ENCODE data around the gene ISCU.

Gene ISCU

DNA sequence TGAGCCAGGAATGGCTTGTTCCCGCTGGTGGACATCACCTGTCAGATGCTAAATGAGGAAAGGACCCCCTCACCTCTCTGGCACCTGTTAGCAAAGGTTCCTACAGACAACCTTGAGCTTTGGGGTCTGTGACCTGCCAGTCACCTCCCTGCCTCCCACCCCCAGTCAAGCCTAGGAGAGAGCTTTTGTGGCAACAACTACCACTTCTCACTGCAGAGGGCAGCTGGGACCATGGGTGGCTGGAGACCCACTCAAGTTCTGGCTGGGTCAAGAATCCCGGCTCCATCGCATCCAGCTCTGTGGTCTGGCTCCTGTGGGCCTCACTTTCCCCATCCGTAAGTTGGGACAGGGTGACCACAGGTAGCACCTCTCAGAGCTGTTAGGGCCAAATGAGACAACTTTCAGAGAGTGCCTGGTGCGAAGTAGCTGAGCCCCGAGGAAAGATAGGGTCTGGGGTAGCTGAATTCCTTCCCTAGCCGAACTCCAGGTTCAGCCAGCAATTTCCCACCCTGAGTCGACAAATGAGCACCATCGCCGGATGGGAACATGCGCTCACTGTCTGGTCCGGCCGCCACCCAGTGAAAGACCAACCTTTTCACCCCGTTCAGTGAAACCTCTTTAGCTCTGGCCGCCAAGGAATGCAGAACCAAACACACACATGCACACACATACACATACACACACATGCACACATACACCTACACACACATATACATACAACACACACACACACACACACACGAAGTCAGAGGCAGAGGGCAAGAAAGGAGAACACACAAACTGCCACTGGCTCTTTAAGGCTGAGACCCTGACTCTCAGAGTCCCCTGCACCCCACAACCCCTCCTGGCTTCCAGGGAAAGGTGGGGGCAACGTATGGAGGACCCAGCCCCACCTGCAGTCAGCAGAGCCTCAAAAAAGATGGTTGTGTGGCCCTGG is 33.6 kb downstream of the ISCU start:
- ATAC-seq, result no peak
- TF ChIP-seq ESRRG (CRISPR knock-in tag; IDR thresholded peaks at IDR 0.05), result no peak
- TF ChIP-seq PPARA (CRISPR knock-in tag; IDR thresholded peaks at IDR 0.05; ENCODE audit: borderline replicate concordance), result no peak

DNA sequence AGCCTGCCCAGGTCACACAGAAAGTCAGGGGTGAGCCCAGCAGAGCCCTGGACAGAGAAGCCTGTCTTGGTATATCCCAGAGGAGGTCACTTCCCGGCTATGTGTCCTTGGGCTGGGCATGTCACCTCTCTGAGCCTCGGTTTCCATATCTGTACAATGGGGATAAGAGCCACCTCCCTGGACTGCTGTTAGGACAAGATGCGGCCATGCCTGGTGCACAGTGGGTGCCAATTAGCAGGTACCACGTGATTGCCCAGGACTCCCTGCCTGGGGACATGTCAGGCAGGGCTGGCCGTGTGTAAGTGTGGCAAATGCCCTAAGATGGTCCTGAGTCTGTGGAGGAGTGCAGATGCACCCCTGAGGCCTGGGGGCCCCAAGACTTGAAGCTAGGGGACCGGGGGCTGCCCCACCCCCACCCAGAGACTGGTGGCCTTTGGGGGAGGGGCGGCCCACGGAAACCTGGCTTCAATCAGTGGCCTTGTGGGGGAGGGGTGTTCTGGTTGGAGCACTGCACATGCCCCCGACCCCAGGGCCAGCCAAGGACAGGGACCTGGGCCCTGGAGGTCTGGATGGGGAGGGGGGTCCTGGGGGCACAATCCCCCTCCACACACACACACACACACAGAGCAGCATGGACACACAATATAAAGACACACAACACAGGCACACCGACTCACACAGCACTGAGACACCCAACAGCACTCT is 34.6 kb downstream of the ISCU start:
- peak; percentile 23 for ATAC-seq
- TF ChIP-seq, protein P1, sequence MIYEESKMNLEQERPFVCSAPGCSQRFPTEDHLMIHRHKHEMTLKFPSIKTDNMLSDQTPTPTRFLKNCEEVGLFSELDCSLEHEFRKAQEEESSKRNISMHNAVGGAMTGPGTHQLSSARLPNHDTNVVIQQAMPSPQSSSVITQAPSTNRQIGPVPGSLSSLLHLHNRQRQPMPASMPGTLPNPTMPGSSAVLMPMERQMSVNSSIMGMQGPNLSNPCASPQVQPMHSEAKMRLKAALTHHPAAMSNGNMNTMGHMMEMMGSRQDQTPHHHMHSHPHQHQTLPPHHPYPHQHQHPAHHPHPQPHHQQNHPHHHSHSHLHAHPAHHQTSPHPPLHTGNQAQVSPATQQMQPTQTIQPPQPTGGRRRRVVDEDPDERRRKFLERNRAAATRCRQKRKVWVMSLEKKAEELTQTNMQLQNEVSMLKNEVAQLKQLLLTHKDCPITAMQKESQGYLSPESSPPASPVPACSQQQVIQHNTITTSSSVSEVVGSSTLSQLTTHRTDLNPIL (CRISPR knock-in tag; IDR thresholded peaks at IDR 0.05; ENCODE audit: low read depth), result no peak
- TF ChIP-seq TCF4 (CRISPR knock-in tag; IDR thresholded peaks at IDR 0.05; ENCODE audit: borderline replicate concordance) (peak; percentile 15; the same call in 1 of the 2 replicates), RARB (CRISPR knock-in tag; IDR thresholded peaks at IDR 0.05) (no peak)

DNA sequence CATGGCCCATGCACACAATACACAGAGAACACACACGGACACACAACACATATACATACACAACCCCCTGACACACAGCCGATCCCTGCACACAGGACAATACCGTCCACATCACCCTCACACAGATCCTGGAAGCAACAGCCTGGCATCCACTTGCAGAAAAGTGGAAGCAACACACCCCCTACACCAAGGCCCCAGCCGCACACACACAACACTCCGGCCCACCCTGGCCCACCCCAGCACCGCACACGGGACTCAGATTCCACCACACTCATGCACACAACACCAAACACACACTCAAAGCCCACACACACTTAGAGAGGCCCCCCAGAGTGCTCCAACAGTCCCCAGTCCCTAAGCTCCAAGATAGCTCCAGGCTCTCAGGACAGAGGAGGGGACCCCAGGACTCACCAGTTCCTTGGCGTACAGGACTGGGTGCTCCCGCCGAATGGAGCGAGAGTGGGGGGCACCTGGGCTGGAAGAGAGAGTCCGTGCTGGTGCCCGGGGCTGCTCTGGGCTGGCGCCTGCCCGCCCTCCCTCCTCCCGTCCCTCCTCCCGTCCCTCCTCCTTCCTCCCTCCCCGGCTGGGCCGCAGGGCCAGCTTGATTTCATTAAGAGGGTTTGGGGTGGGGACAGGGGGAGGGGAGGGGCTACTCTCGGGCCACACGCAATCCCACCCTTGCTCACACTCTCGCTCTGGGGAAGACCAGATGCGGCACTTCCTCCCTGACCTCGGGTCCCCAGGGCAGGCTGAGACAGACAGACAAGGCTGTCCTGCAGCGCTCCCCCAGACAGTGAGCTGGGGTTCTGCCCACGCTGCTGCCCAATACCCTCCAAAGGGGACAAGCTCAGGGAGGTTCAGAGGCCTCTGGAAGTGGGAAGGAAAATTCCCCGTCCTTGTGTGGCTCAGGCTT is 35.4 kb downstream of the ISCU start, which contains the start of gene TMEM119:
TSS of gene TMEM119 (minus strand) at position 526 of the 913 bp plus-strand sequence. CDS start 5,701 bp downstream, outside the sequence.
- TF ChIP-seq ISL1 (CRISPR knock-in tag; IDR thresholded peaks at IDR 0.05) (no peak), ZFP3 (CRISPR knock-in tag; IDR thresholded peaks at IDR 0.05) (no peak), OSR1 (CRISPR knock-in tag; IDR thresholded peaks at IDR 0.05) (no peak), ZNF565 (CRISPR knock-in tag; conservative IDR thresholded peaks at IDR 0.05; ENCODE audit: low read depth) (no peak), PPARA (CRISPR knock-in tag; IDR thresholded peaks at IDR 0.05; ENCODE audit: borderline replicate concordance) (no peak), ZNF70 (CRISPR knock-in tag; IDR thresholded peaks at IDR 0.05) (no peak), TOX (CRISPR knock-in tag; IDR thresholded peaks at IDR 0.05; ENCODE audit: borderline replicate concordance) (no peak), SNAI2 (CRISPR knock-in tag; IDR thresholded peaks at IDR 0.05) (no peak), ZFP30 (CRISPR knock-in tag; IDR thresholded peaks at IDR 0.05) (no peak), ARNTL (CRISPR knock-in tag; IDR thresholded peaks at IDR 0.05; ENCODE audit: borderline replicate concordance, low read depth) (no peak), CSDC2 (CRISPR knock-in tag; IDR thresholded peaks at IDR 0.05) (no peak), RARB (CRISPR knock-in tag; IDR thresholded peaks at IDR 0.05) (no peak), GLIS3 (CRISPR knock-in tag; IDR thresholded peaks at IDR 0.05) (no peak)
- TF ChIP-seq, protein P2, sequence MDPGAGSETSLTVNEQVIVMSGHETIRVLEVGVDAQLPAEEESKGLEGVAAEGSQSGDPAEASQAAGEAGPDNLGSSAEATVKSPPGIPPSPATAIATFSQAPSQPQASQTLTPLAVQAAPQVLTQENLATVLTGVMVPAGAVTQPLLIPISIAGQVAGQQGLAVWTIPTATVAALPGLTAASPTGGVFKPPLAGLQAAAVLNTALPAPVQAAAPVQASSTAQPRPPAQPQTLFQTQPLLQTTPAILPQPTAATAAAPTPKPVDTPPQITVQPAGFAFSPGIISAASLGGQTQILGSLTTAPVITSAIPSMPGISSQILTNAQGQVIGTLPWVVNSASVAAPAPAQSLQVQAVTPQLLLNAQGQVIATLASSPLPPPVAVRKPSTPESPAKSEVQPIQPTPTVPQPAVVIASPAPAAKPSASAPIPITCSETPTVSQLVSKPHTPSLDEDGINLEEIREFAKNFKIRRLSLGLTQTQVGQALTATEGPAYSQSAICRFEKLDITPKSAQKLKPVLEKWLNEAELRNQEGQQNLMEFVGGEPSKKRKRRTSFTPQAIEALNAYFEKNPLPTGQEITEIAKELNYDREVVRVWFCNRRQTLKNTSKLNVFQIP (CRISPR knock-in tag; IDR thresholded peaks at IDR 0.05; ENCODE audit: borderline replicate concordance, low read depth), result no peak
- peak; percentile 76 for ATAC-seq

DNA sequence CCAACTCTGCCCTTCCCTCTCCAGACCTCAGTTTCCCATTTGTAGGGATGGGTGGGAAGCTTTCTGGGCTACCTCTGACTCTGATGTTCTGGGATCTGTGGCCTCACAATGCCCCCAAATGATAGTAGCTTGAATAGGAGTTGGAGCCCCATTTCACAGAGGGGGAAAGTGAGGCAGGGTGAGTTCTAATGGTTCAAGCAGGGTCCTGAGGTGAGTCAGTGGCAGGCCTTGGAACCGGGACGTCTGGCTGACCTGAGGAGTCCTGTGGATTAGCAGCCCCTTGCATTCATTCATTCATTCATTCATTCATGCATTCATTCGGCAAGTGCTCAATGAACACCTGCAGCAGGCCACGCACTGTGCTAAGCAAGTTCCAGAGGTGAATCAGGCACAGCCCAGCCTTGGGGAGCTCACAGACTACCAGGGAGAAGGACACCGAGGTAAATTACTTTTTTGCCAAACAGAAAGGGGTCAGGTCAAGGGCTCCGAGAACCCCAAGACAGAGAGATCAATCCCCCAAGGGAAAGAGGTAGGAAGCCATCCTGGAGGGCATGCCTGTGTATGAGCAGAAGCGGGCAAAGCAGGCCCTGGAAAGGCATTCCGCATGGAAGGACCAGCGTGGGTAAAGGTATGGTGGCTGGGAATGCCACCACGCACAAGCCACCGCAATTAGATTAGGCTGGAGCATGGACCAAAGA is 36.3 kb downstream of the ISCU start:
- TF ChIP-seq OSR1 (CRISPR knock-in tag; IDR thresholded peaks at IDR 0.05) (no peak), PPARA (CRISPR knock-in tag; IDR thresholded peaks at IDR 0.05; ENCODE audit: borderline replicate concordance) (no peak), TCF4 (CRISPR knock-in tag; IDR thresholded peaks at IDR 0.05; ENCODE audit: borderline replicate concordance) (no peak), RARB (CRISPR knock-in tag; IDR thresholded peaks at IDR 0.05) (no peak), GLIS3 (CRISPR knock-in tag; IDR thresholded peaks at IDR 0.05) (no peak), ESRRG (CRISPR knock-in tag; IDR thresholded peaks at IDR 0.05) (no peak)
- TF ChIP-seq, protein P3, sequence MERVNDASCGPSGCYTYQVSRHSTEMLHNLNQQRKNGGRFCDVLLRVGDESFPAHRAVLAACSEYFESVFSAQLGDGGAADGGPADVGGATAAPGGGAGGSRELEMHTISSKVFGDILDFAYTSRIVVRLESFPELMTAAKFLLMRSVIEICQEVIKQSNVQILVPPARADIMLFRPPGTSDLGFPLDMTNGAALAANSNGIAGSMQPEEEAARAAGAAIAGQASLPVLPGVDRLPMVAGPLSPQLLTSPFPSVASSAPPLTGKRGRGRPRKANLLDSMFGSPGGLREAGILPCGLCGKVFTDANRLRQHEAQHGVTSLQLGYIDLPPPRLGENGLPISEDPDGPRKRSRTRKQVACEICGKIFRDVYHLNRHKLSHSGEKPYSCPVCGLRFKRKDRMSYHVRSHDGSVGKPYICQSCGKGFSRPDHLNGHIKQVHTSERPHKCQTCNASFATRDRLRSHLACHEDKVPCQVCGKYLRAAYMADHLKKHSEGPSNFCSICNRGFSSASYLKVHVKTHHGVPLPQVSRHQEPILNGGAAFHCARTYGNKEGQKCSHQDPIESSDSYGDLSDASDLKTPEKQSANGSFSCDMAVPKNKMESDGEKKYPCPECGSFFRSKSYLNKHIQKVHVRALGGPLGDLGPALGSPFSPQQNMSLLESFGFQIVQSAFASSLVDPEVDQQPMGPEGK (CRISPR knock-in tag; IDR thresholded peaks at IDR 0.05; ENCODE audit: borderline replicate concordance), result no peak
- ATAC-seq, result no peak

Measured in SK-N-SH treated with all-trans-retinoic acid at 6 μM for 48 hours (cell line).